HG02642 (cell line): ENCODE measurements around the gene SLC29A3.
"Not testable (repeated sequence)": the region's sequence is repeated elsewhere in the genome, so short reads cannot be mapped to it uniquely, and the experiment has no call there.

Experiments used
- ATAC-seq: cut with Tn5 transposase; IDR thresholded peaks from one replicate; pipeline ENCODE4 v1.9.1; 2021; ENCODE audit warnings: mild to moderate bottlenecking; ENCODE audit not compliant: unreplicated experiment, poor library complexity

SLC29A3 gene

DNA sequence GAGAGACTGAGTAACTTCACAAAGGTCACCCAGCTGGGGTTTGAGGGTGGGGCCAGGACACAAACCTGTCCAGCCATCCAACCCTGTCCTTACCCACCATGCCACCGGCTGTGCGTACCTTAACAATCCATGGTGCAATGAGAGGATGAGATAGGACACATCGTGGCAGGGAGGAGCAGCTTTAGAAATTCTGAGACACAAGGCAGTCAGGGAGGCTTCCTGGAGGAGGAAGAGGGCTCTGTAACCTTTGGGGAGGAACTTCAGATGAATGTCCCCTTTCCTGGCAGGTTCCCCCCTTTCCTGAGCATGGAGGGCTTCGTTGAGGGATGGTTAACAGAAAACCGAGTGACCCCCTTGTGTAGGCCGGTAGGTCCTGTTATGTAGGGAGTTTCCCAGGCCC is 35.6 kb upstream of the SLC29A3 start:
- ATAC-seq, result no peak

DNA sequence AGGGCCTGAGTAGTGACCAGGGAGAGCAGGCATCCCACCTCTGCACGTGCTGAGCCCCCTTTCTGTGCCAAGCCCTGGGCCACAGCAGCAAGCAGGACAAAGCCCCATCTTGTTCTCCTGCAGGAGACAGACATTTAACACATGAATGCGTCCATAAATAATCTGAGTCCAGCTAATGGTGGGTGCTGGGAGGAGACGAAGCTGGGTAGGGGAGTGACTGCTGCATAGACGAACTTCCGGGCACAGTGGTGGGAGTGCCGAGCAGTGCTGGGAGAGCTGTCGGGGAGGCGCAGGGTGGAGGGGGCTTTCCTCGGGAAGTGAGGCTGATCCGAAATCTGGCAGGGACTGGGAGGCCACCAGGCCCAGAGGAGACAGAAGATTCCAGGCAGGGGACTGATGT is 35.2 kb upstream of the SLC29A3 start:
- ATAC-seq, result no peak

DNA sequence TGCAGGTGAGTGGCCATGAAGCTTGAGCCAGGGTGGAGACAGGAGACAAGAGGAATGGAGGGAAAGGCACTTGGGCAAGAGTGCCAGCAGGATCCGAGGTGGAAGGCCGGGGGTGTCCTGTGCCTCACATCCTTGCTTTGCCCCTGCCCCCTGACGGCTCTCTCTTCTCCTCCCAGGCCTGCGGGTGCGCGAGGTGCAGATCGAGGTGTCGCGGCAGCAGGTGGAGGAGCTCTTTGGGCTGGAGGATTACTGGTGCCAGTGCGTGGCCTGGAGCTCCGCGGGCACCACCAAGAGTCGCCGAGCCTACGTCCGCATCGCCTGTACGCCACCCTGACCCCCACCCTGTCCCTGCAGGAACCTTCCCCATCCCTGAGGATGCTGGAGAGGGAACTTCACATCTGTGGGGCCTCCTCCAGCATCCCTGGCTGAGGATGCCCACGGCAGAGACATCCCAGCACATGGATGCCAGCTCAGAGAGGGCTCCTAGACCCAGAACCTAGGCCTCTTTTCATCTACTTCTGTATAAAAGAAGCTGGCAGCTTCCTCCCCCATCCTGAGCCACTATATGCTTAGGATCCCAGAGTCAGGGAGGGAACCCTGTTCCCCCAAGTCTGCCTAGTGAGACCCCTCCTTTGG is 34.4 kb upstream of the SLC29A3 start:
- no peak for ATAC-seq

DNA sequence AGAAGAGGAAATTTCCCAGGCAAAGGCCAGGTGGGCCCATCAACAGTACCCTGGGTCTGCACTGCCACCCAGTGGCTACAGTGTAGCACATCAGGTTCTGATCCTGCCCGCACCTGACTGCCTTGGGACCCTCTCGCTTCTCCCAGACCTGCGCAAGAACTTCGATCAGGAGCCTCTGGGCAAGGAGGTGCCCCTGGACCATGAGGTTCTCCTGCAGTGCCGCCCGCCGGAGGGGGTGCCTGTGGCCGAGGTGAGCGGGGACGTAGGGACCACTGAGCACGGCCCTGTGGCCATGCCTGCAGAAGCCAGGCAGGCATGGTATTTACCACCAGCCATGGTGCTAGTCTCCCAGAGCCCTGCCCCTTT is 33.9 kb upstream of the SLC29A3 start:
- no peak for ATAC-seq

DNA sequence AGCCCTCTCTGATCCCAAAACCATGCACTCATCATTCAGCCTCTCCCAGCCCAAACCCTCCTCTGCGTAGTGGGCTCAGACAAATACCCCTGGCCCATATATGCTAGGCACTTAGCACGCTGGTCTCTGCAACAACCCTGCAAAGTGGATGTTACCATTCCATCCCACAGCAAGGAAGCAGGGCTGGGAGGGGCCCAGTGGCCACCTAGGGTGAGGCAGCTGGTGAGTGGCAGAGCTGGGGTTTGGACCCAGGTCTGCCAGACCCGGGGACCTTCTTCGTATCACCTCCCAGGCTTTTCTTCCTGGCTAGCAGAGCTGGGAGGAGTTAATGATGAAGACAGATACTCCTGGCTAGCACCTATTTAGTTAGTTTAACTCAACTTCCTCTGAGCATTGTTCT is 33.1 kb upstream of the SLC29A3 start:
- ATAC-seq, result no peak

DNA sequence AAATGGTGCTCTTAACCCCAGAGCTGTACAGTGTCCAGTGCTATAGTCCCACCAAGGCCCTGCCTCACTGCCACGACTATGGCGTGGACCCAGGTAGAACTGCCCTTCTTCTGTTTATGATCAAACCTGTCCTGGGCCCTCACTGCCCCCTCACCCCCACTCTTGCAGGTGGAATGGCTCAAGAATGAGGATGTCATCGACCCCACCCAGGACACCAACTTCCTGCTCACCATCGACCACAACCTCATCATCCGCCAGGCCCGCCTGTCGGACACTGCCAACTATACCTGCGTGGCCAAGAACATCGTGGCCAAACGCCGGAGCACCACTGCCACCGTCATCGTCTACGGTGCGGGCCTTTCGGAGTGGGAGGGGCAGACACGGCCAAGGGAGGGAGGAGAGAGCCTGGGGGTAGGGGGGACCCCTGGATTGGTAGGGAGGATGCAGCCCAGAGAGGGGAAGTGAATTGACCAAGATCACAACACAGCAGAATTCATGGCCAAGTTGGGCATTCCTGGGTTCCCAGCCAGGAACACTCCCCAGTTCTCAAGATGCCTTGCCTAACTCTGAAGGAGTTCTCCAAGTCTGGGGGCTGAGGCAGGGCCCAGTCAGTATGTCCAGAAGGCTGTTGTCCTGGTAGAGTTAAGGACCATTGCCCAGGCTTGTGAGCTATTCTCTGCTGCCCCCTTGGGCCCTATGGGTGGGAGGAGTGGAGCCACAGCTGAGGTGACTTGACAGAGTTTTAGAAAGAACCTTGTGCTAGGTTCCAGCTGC is 32.4 kb upstream of the SLC29A3 start:
- ATAC-seq, result no peak

DNA sequence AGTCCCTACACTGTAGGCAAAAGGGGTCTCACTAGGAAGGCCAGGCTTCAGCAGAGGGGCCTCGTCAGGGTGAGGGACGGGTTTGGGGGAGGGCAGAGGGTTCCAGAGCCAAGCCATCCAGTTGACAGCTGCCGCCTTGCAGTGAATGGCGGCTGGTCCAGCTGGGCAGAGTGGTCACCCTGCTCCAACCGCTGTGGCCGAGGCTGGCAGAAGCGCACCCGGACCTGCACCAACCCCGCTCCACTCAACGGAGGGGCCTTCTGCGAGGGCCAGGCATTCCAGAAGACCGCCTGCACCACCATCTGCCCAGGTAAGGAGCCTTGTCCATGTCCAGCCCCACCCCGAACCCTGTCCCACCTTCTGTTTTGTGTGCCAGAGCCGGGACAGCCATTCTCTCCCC is 31.6 kb upstream of the SLC29A3 start:
- ATAC-seq, result no peak

DNA sequence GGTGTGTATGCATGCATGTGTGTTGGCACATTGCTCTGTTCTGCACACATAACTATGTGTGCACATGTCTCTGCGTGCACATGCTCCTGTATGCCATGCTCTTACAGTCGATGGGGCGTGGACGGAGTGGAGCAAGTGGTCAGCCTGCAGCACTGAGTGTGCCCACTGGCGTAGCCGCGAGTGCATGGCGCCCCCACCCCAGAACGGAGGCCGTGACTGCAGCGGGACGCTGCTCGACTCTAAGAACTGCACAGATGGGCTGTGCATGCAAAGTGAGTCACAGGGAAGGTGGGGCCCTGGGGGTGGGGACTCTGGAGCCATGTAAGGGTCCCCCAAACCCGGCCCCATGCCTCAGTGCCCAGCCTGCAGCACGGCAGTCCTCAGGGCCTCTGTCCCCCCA is 30.6 kb upstream of the SLC29A3 start:
- ATAC-seq, result no peak

DNA sequence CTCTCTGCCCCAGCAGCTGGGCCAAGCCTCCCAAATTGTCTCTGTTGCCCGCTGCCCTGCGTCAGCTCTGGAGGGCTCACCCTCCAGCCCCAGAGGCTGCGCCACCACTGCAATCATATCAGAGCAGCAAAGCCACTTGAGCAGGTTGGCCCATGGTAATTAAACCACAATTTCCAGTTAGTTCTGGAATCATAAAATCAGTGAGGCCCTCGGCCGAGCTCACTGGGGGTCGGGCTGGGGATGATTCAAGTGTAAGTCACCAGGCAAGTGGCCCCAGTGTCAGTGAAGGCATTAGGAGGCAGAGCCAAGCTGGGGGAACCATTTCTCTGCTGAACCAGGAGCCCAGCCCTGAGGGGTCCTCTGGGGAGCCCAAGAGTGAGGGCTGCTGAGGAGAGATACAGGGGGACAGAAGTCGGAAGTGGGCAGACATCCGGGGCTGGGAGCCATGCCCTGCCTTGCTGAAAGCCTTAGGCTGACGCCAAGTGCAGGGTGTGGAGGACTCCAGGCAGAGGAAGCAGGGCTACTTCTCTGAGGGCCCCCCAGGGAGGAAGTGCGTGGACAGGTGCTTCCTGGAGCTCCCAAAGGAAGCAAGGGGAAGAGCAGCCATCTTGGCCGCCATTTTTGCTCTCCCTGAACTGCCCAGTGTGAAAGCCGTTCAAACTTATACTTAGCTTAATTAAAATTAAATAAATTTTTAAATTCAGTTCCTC is 29.5 kb upstream of the SLC29A3 start:
- ATAC-seq, result no peak

DNA sequence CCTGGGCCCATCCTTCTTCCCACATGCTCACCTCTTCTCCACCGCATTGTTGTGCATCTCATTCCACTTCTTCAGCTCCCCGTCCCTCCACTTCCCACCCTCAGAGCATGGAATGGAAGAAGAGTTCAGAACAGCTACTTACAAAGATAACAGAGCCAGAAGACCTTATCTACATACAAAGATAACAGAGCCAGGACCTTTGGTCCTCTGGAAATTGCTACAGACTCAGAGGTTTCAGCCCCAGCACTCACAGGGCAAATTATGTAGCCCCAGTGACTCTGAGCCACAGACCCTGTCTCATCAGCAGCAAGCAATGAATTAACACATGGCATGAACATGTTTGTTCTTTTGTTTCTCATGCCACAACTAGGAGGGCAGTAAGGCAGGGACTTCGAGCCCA is 28.7 kb upstream of the SLC29A3 start:
- no peak for ATAC-seq

DNA sequence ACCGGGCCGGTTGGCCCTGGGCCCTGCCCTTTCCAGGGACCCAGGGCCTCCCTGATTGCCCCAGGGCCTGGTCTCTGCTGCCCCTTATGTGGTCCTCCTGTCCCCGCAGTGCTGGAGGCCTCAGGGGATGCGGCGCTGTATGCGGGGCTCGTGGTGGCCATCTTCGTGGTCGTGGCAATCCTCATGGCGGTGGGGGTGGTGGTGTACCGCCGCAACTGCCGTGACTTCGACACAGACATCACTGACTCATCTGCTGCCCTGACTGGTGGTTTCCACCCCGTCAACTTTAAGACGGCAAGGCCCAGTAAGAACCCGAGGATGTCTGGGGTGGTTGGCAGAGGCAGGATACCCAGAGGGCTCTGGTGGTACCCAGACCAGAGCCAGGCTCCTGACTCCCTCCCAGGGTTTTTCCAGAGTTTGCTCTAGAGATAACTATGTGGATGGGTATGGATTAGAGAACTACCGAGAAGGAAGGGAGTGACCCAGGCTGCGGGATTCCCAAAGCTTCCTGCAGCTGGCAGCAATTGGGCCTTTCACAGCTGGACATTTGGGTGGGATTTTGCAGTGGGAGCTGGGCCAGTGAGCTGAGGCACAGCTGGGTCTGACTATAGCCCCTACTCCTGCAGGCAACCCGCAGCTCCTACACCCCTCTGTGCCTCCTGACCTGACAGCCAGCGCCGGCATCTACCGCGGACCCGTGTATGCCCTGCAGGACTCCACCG is 28.1 kb upstream of the SLC29A3 start:
- no peak for ATAC-seq

DNA sequence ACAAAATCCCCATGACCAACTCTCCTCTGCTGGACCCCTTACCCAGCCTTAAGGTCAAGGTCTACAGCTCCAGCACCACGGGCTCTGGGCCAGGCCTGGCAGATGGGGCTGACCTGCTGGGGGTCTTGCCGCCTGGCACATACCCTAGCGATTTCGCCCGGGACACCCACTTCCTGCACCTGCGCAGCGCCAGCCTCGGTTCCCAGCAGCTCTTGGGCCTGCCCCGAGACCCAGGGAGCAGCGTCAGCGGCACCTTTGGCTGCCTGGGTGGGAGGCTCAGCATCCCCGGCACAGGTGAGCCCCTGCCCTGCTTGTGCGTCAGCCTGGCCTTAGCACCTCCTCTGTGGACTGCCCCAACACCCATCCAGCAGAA is 27.5 kb upstream of the SLC29A3 start:
- ATAC-seq, result no peak

DNA sequence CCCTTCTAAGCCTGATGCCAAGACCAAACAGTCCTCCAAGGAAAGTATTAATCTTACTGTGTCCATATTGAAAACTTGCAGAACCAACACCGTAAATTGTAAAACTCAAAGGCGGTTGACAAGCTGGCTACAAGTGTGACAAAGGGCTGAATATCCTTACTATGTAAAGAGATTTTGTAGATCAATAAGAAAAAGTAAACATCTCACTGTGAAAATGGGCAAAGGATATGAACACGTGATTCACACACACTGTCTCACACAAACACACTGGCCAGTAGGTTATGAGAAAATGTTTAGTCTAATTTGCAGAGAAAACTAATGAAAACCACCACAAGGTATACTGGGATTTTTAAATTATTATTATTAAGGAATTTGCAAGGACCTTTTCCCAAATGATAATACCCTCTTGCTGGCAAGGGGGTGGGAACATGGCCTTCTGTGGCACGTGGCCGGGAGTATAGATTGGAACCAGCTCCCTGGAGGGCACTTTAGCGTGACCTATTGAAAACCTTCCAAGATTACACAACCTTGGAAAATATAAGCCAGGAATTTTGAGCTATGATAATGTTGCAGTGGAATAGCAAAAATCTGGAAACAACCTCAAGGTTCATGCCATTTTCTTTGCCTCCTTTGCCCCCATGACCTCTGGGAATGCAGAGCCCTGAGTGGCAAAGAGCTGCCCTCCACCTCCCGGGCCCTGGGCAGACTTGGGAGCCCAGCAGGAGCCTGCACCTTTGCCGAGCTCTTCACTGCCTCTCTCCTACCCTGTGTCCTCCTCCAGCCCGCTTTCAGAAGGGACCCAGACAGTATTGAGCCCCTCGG is 26.2 kb upstream of the SLC29A3 start:
- no peak for ATAC-seq

DNA sequence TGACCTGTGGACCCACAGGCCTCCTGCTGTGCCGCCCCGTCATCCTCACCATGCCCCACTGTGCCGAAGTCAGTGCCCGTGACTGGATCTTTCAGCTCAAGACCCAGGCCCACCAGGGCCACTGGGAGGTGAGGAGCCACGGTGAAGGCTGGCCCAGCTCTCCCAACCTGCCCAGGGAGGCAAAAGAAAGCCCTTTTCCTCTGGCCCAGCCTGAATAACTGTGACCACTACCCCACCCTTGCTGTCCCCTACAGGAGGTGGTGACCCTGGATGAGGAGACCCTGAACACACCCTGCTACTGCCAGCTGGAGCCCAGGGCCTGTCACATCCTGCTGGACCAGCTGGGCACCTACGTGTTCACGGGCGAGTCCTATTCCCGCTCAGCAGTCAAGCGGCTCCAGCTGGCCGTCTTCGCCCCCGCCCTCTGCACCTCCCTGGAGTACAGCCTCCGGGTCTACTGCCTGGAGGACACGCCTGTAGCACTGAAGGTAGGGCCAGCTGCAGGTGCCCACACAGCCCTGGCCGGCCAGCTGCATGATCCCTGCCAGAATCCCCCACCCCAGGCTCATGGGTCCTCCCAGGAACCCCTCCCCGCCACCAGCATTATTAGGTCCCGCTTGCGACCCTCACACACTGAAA is 25.5 kb upstream of the SLC29A3 start:
- ATAC-seq, result no peak

DNA sequence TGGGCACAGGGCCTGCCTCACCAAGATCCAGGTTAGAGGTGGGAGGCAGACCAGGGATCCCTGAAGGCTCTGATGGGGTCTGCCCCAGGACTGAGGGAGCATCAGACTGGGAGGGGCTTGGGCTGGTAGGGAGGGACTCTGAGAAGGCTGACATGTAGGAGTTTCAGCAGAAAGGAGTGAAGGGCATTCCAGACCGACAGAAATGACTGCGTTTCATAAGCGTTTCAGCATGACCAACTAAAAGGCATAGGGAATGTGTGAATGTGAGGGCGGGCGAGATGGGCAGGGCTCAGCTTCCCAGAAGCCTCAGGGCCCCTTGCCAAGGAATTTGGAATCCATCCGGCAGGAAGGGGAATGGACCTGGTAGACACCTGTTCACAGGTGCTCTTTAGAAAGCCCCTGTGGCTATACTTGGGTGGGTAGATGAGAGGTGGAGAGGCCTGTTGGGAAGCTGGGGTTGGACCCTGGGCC is 24.9 kb upstream of the SLC29A3 start:
- ATAC-seq, result no peak

DNA sequence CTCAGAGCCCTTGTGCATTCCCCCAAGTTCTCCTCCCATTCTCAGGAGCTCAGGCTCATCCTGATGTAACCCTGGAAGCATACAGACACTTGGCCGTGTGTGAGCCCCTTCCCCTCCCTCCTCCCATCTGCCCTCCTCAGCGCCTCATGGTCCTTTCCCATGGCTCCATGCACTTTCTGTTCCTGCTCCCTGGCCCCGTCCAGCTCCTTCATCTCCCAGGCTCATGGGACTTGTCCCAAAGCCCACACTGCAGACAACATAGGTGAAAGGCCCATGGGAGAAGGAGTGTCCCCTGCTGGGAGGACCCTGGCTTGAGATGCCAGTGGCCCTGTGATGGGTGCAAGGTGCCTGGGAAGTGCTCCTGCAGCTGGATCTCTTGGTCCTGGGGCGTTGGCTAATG is 24.2 kb upstream of the SLC29A3 start:
- no peak for ATAC-seq

DNA sequence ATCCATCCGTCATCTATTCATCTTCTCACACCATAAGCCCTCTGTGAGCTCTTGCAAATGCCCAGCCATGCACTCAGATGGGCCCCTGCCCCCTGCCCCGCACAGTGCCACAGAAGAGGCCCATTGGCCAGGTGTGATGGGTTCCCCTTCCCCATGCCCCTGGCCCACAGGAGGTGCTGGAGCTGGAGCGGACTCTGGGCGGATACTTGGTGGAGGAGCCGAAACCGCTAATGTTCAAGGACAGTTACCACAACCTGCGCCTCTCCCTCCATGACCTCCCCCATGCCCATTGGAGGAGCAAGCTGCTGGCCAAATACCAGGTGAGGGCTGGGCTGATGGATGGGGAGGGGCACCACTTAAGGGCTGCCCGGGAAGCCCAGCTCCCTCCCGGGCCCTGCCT is 23.4 kb upstream of the SLC29A3 start:
- ATAC-seq, result no peak

DNA sequence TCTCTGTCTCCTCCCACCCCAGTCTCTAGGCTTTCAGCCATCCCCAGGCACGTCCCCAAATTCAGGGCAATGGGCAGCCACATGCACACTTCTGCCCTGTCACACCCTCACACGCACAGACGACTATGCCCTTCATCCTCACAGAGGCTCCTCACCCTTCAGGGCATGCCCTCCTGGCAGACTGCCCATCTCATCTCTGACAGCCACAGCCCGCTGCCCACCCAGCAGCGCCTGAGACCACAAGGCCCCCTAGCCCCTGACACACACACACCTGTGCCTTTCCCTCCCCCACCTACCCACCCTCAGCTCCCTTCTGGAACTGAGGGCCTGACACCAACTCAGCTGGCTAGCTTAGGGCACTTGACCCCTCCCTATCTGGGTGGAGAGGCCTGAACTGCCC is 23.0 kb upstream of the SLC29A3 start:
- no peak for ATAC-seq

DNA sequence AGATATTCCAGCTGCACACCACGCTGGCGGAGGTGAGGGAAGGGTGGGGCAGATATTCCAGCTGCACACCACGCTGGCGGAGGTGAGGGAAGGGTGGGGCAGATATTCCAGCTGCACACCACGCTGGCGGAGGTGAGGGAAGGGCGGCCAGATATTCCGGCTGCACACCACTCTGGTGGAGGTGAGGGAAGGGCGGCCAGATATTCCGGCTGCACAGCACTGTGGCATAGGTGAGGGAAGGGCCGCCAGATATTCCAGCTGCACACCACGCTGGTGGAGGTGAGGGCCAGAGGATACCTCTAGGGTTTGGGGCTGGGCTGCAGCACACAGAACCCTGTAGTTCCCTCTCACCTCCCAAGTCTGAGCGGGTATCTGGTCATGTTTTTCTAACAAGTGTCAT is 22.2 kb upstream of the SLC29A3 start:
- ATAC-seq, result not testable (repeated sequence)

DNA sequence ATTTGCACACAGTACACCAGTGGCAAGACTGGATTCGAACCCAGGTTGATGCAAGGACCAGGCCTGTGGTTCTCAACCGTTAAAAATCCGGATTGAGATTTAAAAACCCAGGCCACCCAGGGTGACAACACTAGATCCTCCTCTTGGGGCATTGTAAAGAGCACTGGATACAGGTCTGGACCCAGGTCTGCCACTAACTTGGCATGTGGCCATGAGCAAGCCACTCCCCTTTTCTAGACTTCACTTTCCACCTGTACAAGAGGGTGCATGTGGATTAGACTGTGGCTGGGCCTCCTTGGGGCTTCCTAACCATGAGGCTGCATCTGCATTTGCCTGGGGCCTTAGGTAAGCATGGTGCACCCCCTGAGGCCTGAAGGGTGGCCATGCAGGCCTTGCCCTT is 21.7 kb upstream of the SLC29A3 start:
- no peak for ATAC-seq
